ENCODE results near the gene SLC16A6.

GRCh38 chr17:68307443-68307842, 16.5 kb upstream of the SLC16A6 start:
- TF ChIP-seq CTCF (conservative IDR thresholded peaks at IDR 0.05 in 1 of 2, IDR thresholded peaks at IDR 0.05 in 1 of 2; ENCODE audit: extremely low read depth in 1 of 2, insufficient read depth in 1 of 2, low read depth in 1 of 2, low read length in 2 of 2): no peak
- TF ChIP-seq EZH2 (IDR thresholded peaks at IDR 0.05; ENCODE audit: borderline replicate concordance, low read length): no peak
